GM18870 (cell line): Measurements from ENCODE around the gene STRADA.

Experiments used
- ATAC-seq: cut with Tn5 transposase; IDR thresholded peaks from one replicate; pipeline ENCODE4 v1.9.1; 2021; ENCODE audit warnings: moderate library complexity; ENCODE audit not compliant: unreplicated experiment

Gene STRADA

DNA sequence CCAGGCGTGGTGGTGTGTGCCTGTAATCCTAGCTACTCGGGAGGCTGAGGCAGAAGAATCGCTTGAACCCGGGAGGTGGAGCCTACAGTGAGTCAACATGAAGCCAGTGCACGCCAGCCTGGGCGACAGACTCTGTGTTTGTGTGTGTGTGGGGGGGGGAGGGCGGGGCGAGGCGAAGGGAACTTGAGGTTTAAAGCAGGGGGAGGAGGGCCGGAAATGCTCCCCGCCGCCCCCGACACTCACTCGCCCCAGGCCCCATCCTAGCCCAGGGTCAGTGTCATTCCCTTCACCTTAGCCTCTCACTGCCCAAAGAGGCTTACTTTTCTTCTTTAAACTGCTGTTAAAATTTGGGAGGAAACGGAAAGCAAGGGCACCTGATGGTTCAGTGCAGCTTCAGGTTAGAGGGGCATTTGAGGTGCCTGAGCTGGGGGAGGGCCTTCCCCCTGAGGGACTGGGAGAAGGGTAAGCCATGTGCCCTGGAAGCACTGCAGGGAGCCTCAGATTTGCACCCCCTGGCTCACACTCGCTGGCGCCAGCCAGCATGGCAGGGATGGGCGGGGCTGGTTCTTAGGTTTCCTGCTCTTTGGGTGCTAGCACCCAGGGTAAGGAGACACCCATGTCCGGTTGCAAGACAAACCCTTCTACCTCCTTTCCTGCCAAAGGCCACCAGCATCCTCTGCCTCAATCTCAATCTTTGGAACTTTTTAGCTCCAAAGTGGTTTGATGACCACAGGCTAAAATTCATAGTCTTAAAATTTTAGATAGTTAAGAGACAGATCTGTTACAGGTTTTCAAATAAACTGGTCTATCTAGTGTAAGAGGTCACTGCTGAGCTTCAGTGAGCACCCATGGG, 39.5 kb downstream of the STRADA start:
- ATAC-seq, result no peak

- ATAC-seq, result no peak
These were observed 40.2 kb downstream of the STRADA start for GRCh38 chr17:63701456-63701820.

GRCh38 chr17:63700528-63701455, 40.8 kb downstream of the STRADA start:
- no peak for ATAC-seq

- ATAC-seq, result no peak
These were observed 41.7 kb downstream of the STRADA start, which contains the start of gene LIMD2 for GRCh38 chr17:63699638-63700527. LIMD2 (minus strand) TSS chr17:63700125; CDS start chr17:63699298, 827 bp downstream.

GRCh38 chr17:63698886-63699637, 42.5 kb downstream of the STRADA start:
- ATAC-seq, result no peak

GRCh38 chr17:63698381-63698885, 43.2 kb downstream of the STRADA start:
- no peak for ATAC-seq

- ATAC-seq, result peak; percentile 40
These were observed 44.0 kb downstream of the STRADA start for GRCh38 chr17:63697341-63698286.

DNA sequence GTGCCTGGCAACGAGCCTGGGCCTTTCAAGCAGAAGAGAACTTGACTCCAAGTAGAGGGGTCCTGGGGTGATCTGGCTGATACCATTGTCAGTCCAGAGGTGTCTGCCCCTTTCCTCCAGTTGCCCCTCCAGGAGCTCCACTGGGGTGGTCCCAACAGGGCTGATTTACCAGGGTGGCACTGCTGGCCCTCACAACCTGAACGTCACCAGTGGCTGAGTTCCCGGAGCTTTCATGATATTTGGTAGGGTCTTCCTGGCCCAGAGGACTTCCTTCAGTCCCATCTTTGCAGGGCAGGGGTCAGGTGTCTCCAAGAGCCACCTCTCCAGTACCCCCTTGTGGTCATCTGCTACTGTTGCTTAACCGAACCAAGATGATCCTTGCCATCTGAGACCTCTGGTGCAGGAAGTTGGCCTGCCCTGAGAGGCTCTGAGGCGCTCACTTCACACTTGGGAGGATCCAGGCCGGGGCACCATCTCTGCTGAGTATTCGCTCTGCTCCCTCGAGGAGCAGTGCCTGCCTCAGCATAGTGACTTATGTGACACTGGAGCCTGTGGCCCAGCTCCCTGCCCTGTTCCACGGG, 45.1 kb downstream of the STRADA start:
- no peak for ATAC-seq

DNA sequence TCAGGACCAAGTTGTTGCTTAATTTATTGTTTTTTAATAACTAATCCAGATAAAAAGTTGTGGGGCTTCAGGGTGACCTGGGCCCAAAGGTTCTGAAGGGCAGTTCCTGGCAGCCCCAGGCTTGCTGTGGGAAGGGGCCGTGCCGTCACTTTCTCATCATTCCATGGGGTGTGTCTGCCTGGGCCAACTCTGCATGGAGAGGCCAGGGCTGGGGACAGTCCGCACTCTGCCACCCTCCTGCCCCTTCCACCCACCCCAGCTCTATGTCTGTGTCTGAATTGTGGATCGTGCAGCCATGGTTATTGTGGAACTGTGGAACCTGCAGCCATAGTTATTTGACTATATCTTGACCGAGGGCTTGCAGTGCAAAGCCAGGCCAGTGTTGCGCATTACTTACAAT, 45.7 kb downstream of the STRADA start:
- no peak for ATAC-seq

GRCh38 chr17:63694950-63695773, 46.4 kb downstream of the STRADA start:
- no peak for ATAC-seq

GRCh38 chr17:63694229-63694949, 47.2 kb downstream of the STRADA start:
- no peak for ATAC-seq

- ATAC-seq, result no peak
These were observed 48.0 kb downstream of the STRADA start for GRCh38 chr17:63693411-63694113.

- no peak for ATAC-seq
These were observed 49.3 kb downstream of the STRADA start for GRCh38 chr17:63692195-63692816.

GRCh38 chr17:63689479-63689878, 52.1 kb downstream of the STRADA start:
- ATAC-seq, result no peak

- ATAC-seq, result no peak
These were observed 53.1 kb downstream of the STRADA start for GRCh38 chr17:63688396-63689020.
